Measurements from ENCODE around the gene GPR157.
"Not testable (repeated sequence)": the region's sequence is repeated elsewhere in the genome, so short reads cannot be mapped to it uniquely, and the experiment has no call there.

The GPR157 gene

GRCh38 chr1:9095818-9096217 is 33.1 kb downstream of the GPR157 start:
- peaks cover 10% of the 10 kb centered on the region for H3K9me3 ChIP-seq (ENCODE audit: severe bottlenecking)
- no peaks in the 10 kb centered on the region for H3K27me3 ChIP-seq (ENCODE audit: insufficient read depth, low read depth, severe bottlenecking)
- H3K36me3 ChIP-seq, result no peaks in the 10 kb centered on the region
- H3K27ac ChIP-seq, result no peak overlapping the region
- TF ChIP-seq, protein P1, sequence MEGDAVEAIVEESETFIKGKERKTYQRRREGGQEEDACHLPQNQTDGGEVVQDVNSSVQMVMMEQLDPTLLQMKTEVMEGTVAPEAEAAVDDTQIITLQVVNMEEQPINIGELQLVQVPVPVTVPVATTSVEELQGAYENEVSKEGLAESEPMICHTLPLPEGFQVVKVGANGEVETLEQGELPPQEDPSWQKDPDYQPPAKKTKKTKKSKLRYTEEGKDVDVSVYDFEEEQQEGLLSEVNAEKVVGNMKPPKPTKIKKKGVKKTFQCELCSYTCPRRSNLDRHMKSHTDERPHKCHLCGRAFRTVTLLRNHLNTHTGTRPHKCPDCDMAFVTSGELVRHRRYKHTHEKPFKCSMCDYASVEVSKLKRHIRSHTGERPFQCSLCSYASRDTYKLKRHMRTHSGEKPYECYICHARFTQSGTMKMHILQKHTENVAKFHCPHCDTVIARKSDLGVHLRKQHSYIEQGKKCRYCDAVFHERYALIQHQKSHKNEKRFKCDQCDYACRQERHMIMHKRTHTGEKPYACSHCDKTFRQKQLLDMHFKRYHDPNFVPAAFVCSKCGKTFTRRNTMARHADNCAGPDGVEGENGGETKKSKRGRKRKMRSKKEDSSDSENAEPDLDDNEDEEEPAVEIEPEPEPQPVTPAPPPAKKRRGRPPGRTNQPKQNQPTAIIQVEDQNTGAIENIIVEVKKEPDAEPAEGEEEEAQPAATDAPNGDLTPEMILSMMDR (IDR thresholded peaks at IDR 0.05; ENCODE audit: low read depth, low read length), result no peak
- DNase-seq, result no peak
- H3K4me3 ChIP-seq (ENCODE audit: low read depth, low read length), result no peak overlapping the region

DNA sequence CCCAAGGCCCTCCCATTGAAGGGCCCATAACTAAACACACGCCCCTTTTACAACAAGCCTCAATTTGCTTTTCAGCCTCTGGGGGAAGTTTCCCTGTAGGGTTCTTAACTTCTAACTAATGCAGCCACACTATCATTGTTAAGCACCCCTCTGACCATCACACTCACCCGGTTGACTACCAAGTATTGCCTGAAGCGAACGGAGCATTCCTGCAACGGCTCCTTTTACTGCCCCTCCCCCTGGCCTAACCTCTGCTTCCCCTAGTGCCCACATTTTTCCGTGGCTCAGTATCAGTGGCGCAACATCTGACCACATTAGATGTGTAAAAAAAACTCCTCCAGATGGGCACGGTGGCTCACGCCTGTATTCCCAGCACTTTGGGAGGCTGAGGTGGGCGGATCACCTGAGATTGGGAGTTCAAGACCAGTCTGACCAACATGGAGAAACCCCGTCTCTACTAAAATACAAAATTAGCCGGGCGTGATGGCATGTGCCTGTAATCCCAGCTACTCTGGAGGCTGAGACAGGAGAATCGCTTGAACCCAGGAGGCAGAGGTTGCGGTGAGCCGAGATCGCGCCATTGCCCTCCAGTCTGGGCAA is 34.8 kb downstream of the GPR157 start:
- H3K36me3 ChIP-seq; H3K27ac ChIP-seq; H3K27me3 ChIP-seq (ENCODE audit: insufficient read depth, low read depth, severe bottlenecking); DNase-seq; H3K9me3 ChIP-seq (ENCODE audit: severe bottlenecking); H3K4me3 ChIP-seq (ENCODE audit: low read depth, low read length): not testable (repeated sequence)

DNA sequence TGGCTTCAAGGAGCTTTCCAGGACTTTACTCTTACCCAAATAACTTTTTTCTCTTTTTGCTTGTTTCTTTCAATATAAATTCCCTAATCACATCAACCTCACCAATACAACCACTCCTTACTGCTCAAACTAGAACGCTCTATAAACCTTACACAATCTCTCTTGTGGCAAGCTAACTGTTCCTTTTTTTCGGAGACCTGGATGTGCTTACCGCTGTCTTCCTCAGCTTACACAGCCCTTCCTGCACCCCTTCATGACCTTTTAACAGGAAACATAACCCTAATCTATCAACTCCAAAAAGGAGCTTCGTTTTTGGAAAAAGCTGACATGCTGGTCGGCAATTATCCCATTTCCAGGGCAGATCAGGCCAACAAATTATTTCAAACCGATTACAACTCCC is 35.3 kb downstream of the GPR157 start:
- H3K27me3 ChIP-seq (ENCODE audit: insufficient read depth, low read depth, severe bottlenecking), result no peaks in the 10 kb centered on the region
- TF ChIP-seq, protein P1 (IDR thresholded peaks at IDR 0.05; ENCODE audit: low read depth, low read length), result no peak
- no peak overlapping the region for H3K27ac ChIP-seq
- no peak for DNase-seq
- H3K9me3 ChIP-seq (ENCODE audit: severe bottlenecking), result peaks cover 10% of the 10 kb centered on the region
- no peaks in the 10 kb centered on the region for H3K36me3 ChIP-seq
- H3K4me3 ChIP-seq (ENCODE audit: low read depth, low read length), result no peak overlapping the region

- Histone ChIP-seq H3K4me3 (ENCODE audit: low read depth, low read length) (no peak overlapping the region), H3K36me3 (no peaks in the 10 kb centered on the region), H3K27me3 (ENCODE audit: insufficient read depth, low read depth, severe bottlenecking) (no peaks in the 10 kb centered on the region), H3K27ac (no peak overlapping the region), H3K9me3 (ENCODE audit: severe bottlenecking) (peaks cover 10% of the 10 kb centered on the region)
- TF ChIP-seq, protein P1 (IDR thresholded peaks at IDR 0.05; ENCODE audit: low read depth, low read length), result no peak
- DNase-seq, result no peak
Measured at GRCh38 chr1:9093091-9093490, 35.8 kb downstream of the GPR157 start.

- DNase-seq, result no peak
- H3K4me3 ChIP-seq (ENCODE audit: low read depth, low read length), result no peak overlapping the region
- TF ChIP-seq, protein P1 (IDR thresholded peaks at IDR 0.05; ENCODE audit: low read depth, low read length), result no peak
- no peak overlapping the region for H3K27ac ChIP-seq
- no peaks in the 10 kb centered on the region for H3K27me3 ChIP-seq (ENCODE audit: insufficient read depth, low read depth, severe bottlenecking)
- H3K36me3 ChIP-seq, result no peaks in the 10 kb centered on the region
- peaks cover 4% of the 10 kb centered on the region for H3K9me3 ChIP-seq (ENCODE audit: severe bottlenecking)
Measured at GRCh38 chr1:9088807-9089206, 40.1 kb downstream of the GPR157 start.

DNA sequence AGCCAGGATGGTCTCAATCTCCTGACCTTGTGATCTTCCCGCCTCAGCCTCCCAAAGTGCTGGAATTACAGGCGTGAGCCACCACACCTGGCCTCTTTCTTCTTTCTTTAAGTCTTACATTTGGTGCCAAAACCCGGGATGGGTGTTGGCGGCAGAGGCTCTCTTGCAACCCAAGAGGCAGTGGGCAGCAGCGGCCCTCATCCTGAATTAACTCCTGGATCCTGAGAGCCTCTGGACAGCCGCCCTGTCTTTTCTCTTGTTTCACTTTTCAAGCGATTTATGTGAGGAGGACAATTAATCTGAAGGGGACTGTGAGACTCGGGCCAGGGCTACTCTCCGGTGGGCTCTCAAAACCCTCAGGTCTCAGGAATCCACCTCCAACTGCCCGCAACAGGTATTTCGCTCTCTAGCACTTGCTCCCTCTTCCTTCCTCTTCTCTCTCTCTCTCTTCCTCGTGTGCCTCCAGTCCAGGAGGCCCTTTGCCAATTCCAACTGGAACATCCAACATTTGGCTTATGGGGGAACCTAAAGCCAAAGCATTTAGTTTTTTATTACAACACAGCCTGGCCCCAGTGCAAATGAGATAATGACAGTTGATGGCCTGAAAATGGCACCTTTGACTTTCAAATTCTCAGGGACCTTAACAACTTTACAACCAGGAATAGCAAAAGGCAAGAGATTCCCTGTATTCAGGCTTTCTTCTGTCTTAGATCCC is 41.3 kb downstream of the GPR157 start:
- Histone ChIP-seq H3K9me3 (ENCODE audit: severe bottlenecking) (peaks cover 4% of the 10 kb centered on the region), H3K36me3 (no peaks in the 10 kb centered on the region), H3K27me3 (ENCODE audit: insufficient read depth, low read depth, severe bottlenecking) (no peaks in the 10 kb centered on the region), H3K27ac (no peak overlapping the region), H3K4me3 (ENCODE audit: low read depth, low read length) (no peak overlapping the region)
- no peak for DNase-seq
- TF ChIP-seq, protein P1 (IDR thresholded peaks at IDR 0.05; ENCODE audit: low read depth, low read length), result no peak

Measured in WERI-Rb-1 (cell line).